Liver (tissue), 9 donors: Measurements from ENCODE around the gene CIDEB. TPM values are rescaled to one million over a fixed set of nuclear protein-coding genes. Genes with fewer than 3 reads are reported as not detected.

Experiments used
- DNase-seq: peaks from one replicate; pipeline ENCODE4 v3.0.0-alpha.2; 2017; ENCODE audit warnings: low spot score
- H3K27ac ChIP-seq, 2 donors: one replicate each; pipeline ENCODE4 v1.7.0; 2013; ENCODE audit warnings: inconsistent platforms in 2 of 2, low read length in 2 of 2, control low read depth in 1 of 2, low read depth in 1 of 2, mild to moderate bottlenecking in 1 of 2
- H3K27me3 ChIP-seq, 4 donors: one replicate each; pipeline versions ENCODE4 v1.6.1 to v1.7.0; 2013; ENCODE audit warnings: low read length in 3 of 4, inconsistent platforms in 1 of 4, mild to moderate bottlenecking in 1 of 4, moderate library complexity in 1 of 4; ENCODE audit not compliant: control insufficient read depth in 4 of 4, insufficient read depth in 4 of 4
- H3K36me3 ChIP-seq, 4 donors: one replicate each; pipeline versions ENCODE4 v1.6.1 to v1.7.0; 2013; ENCODE audit warnings: low read length in 3 of 4, mild to moderate bottlenecking in 3 of 4, low read depth in 1 of 4, moderate library complexity in 1 of 4; ENCODE audit not compliant: control insufficient read depth in 4 of 4, insufficient read depth in 3 of 4
- H3K4me1 ChIP-seq, 4 donors: one replicate each; pipeline versions ENCODE4 v1.6.1 to v1.7.0; 2013; ENCODE audit warnings: low read length in 3 of 4, mild to moderate bottlenecking in 3 of 4, moderate library complexity in 1 of 4; ENCODE audit not compliant: control insufficient read depth in 4 of 4, insufficient read depth in 4 of 4
- H3K4me3 ChIP-seq, 3 donors: one replicate each; pipeline versions ENCODE4 v1.6.1 to v1.7.0; 2013; ENCODE audit warnings: low read length in 3 of 3, control low read depth in 1 of 3, low read depth in 1 of 3, mild to moderate bottlenecking in 1 of 3
- H3K9ac ChIP-seq, 2 donors: one replicate each; pipeline ENCODE4 v1.7.0; 2013; ENCODE audit warnings: low read length in 2 of 2, mild to moderate bottlenecking in 2 of 2, moderate library complexity in 2 of 2, control low read depth in 1 of 2, low read depth in 1 of 2
- H3K9me3 ChIP-seq, 4 donors: one replicate each; pipeline versions ENCODE4 v1.6.1 to v1.7.0; 2013; ENCODE audit warnings: low read length in 3 of 4; ENCODE audit not compliant: control insufficient read depth in 4 of 4
- EGR1 ChIP-seq, 2 donors: IDR thresholded peaks; 2 replicates each; pipeline ENCODE4 v1.6.1; 2016 to 2018; ENCODE audit warnings: antibody characterized with exemption in 2 of 2, low read depth in 2 of 2
- FOXA1 ChIP-seq: IDR thresholded peaks from 2 replicates; pipeline ENCODE4 v1.6.1; 2016; ENCODE audit warnings: antibody characterized with exemption
- FOXA2 ChIP-seq: IDR thresholded peaks from 2 replicates; pipeline ENCODE4 v1.6.1; 2016; ENCODE audit warnings: antibody characterized with exemption
- GABPA ChIP-seq, 2 donors: IDR thresholded peaks in 1 of 2; conservative IDR thresholded peaks in 1 of 2; 2 replicates each; pipeline ENCODE4 v1.6.1; 2016; ENCODE audit warnings: antibody characterized with exemption in 2 of 2, mild to moderate bottlenecking in 1 of 2, moderate library complexity in 1 of 2
- HNF4A ChIP-seq, 2 donors: conservative IDR thresholded peaks; 2 replicates each; pipeline ENCODE4 v1.6.1; 2016; ENCODE audit warnings: antibody characterized with exemption in 2 of 2, mild to moderate bottlenecking in 2 of 2
- HNF4G ChIP-seq: IDR thresholded peaks from 2 replicates; pipeline ENCODE4 v1.6.1; 2016; ENCODE audit warnings: antibody characterized with exemption
- NR2F2 ChIP-seq: IDR thresholded peaks from 2 replicates; pipeline ENCODE4 v1.6.1; 2016; ENCODE audit warnings: antibody characterized with exemption
- RAD21 ChIP-seq, 2 donors: IDR thresholded peaks; 2 replicates each; pipeline ENCODE4 v1.6.1; 2016; ENCODE audit warnings: antibody characterized with exemption in 2 of 2, mild to moderate bottlenecking in 2 of 2
- SP1 ChIP-seq: IDR thresholded peaks from 2 replicates; pipeline ENCODE4 v1.6.1; 2018; ENCODE audit warnings: antibody characterized with exemption, mild to moderate bottlenecking
- YY1 ChIP-seq: IDR thresholded peaks from 2 replicates; pipeline ENCODE4 v1.6.1; 2016; ENCODE audit warnings: antibody characterized with exemption, mild to moderate bottlenecking
- WGBS: extraction: QIAGEN DNeasy Blood & Tissue Kit; methylation state at CpG from one replicate; pipeline ENCODE4 v1.1.7; 2013; 5-methylcytosine and 5-hydroxymethylcytosine counted together
- polyA plus RNA-seq, 2 donors: library from polyadenylated mRNA; stranded (reverse) in 1 of 2; unstranded in 1 of 2; fragments of 200-250 nt in 1 of 2; fragments of >200 nt in 1 of 2; fragmentation: Nextera tagmentation in 1 of 2; extraction: Ambion mirVana in 1 of 2; gene quantifications; one replicate each; pipeline versions ENCODE4 v1.2.1 to v1.2.3, GENCODE V29; 2013 to 2015
- total RNA-seq, 2 donors: library from RNA; depleted of rRNA; stranded (reverse); fragments of >200 nt; gene quantifications; one replicate each; pipeline ENCODE4 v1.2.3, GENCODE V29; 2014
- TF ChIP-seq, protein P1 (sequence below): fragments of 150-350 bp; IDR thresholded peaks from 2 replicates; pipeline ENCODE4 v1.5.1; 2017; ENCODE audit warnings: improper control_type of control experiment, low read depth, low read length; ENCODE audit not compliant: missing input control
- TF ChIP-seq, protein P2 (sequence below): IDR thresholded peaks from 2 replicates; pipeline ENCODE4 v1.6.1; 2016; ENCODE audit warnings: antibody characterized with exemption, mild to moderate bottlenecking
- TF ChIP-seq, protein P3 (sequence below): IDR thresholded peaks from 2 replicates; pipeline ENCODE4 v1.6.1; 2016; ENCODE audit warnings: antibody characterized with exemption
- TF ChIP-seq, protein P4 (sequence below): IDR thresholded peaks from 2 replicates; pipeline ENCODE4 v1.6.1; 2016; ENCODE audit warnings: antibody characterized with exemption
- TF ChIP-seq, protein P5 (sequence below): IDR thresholded peaks from 2 replicates; pipeline ENCODE4 v1.6.1; 2016; ENCODE audit warnings: antibody characterized with exemption
- donor health status: healthy.
- donor health status: healthy.
- donor health status: healthy.
- donor health status: healthy.
- donor health status: healthy.

CIDEB gene
- total and polyA plus RNA-seq, 4 donors: 32.1 to 312 (median 159) TPM

DNA sequence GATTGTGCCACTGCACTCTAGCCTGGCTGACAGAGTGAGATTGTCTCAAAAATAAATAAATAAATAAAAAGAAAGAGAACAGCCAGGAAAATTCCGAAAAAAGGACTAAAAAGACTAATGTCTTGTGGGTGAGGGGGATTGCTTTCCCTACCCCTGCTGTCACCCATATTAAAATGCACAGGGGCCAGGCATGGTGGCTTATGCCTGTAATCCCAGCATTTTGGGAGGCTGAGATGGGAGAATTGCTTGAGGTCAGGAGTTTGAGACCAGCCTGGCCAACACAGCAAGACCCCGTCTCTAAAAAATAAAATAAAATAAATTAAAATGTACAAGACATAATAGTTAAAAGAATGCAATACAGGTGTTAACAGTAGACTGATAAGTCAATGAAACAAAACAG is 14.3 kb downstream of the CIDEB start:
- WGBS: 88% methylated on average over 2 of the region's 2 CpGs
- no peak for TF ChIP-seq SP1
- TF ChIP-seq RAD21 (IDR thresholded peaks at IDR 0.05): no peak

DNA sequence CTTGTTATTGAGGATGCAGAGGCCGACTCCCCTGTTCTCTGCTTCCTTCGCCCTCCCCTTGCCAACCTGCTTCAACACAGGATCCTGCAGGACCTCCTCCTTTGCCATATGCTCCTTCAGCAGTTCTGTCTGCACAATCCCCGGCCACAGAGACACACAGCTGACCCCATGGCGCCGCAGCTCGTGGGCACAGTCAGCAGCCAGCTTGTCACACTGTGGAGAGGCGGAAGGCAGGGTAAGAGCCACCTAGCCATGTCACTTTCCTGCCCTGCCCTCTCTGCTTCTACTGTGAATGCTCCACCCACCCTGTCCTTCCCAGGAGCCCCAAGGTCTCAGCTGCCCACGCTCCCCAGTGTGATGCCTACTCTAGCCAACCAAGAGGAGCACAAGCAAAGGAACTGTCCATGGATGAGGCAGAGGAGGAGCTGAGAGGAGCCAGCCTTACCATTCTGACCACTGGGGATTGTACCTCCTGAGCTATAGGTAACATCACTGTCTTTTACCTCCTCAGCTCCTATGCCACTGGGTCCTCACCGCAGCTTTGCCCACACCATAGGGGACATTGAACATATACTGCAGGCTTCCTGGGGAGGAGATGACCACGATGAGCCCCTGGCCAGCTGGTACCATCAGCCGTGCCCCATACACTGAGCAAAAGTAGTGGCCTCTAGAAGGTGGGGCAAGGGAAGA is 15.5 kb downstream of the CIDEB start:
- H3K9ac ChIP-seq: no peak overlapping the region
- no peak overlapping the region for H3K27ac ChIP-seq
- TF ChIP-seq YY1 (no peak), HNF4G (no peak), SP1 (no peak), HNF4A (conservative IDR thresholded peaks at IDR 0.05) (no peak), EGR1 (IDR thresholded peaks at IDR 0.05; ENCODE audit: low read depth in 2 of 2) (no peak), FOXA2 (no peak), NR2F2 (no peak), GABPA (IDR thresholded peaks at IDR 0.05 in 1 of 2, conservative IDR thresholded peaks at IDR 0.05 in 1 of 2) (no peak), FOXA1 (no peak), RAD21 (IDR thresholded peaks at IDR 0.05) (no peak)
- TF ChIP-seq, protein P1, sequence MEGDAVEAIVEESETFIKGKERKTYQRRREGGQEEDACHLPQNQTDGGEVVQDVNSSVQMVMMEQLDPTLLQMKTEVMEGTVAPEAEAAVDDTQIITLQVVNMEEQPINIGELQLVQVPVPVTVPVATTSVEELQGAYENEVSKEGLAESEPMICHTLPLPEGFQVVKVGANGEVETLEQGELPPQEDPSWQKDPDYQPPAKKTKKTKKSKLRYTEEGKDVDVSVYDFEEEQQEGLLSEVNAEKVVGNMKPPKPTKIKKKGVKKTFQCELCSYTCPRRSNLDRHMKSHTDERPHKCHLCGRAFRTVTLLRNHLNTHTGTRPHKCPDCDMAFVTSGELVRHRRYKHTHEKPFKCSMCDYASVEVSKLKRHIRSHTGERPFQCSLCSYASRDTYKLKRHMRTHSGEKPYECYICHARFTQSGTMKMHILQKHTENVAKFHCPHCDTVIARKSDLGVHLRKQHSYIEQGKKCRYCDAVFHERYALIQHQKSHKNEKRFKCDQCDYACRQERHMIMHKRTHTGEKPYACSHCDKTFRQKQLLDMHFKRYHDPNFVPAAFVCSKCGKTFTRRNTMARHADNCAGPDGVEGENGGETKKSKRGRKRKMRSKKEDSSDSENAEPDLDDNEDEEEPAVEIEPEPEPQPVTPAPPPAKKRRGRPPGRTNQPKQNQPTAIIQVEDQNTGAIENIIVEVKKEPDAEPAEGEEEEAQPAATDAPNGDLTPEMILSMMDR: no peak
- TF ChIP-seq, protein P2, sequence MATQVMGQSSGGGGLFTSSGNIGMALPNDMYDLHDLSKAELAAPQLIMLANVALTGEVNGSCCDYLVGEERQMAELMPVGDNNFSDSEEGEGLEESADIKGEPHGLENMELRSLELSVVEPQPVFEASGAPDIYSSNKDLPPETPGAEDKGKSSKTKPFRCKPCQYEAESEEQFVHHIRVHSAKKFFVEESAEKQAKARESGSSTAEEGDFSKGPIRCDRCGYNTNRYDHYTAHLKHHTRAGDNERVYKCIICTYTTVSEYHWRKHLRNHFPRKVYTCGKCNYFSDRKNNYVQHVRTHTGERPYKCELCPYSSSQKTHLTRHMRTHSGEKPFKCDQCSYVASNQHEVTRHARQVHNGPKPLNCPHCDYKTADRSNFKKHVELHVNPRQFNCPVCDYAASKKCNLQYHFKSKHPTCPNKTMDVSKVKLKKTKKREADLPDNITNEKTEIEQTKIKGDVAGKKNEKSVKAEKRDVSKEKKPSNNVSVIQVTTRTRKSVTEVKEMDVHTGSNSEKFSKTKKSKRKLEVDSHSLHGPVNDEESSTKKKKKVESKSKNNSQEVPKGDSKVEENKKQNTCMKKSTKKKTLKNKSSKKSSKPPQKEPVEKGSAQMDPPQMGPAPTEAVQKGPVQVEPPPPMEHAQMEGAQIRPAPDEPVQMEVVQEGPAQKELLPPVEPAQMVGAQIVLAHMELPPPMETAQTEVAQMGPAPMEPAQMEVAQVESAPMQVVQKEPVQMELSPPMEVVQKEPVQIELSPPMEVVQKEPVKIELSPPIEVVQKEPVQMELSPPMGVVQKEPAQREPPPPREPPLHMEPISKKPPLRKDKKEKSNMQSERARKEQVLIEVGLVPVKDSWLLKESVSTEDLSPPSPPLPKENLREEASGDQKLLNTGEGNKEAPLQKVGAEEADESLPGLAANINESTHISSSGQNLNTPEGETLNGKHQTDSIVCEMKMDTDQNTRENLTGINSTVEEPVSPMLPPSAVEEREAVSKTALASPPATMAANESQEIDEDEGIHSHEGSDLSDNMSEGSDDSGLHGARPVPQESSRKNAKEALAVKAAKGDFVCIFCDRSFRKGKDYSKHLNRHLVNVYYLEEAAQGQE: no peak
- TF ChIP-seq, protein P3, sequence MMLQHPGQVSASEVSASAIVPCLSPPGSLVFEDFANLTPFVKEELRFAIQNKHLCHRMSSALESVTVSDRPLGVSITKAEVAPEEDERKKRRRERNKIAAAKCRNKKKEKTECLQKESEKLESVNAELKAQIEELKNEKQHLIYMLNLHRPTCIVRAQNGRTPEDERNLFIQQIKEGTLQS: no peak
- TF ChIP-seq, protein P4, sequence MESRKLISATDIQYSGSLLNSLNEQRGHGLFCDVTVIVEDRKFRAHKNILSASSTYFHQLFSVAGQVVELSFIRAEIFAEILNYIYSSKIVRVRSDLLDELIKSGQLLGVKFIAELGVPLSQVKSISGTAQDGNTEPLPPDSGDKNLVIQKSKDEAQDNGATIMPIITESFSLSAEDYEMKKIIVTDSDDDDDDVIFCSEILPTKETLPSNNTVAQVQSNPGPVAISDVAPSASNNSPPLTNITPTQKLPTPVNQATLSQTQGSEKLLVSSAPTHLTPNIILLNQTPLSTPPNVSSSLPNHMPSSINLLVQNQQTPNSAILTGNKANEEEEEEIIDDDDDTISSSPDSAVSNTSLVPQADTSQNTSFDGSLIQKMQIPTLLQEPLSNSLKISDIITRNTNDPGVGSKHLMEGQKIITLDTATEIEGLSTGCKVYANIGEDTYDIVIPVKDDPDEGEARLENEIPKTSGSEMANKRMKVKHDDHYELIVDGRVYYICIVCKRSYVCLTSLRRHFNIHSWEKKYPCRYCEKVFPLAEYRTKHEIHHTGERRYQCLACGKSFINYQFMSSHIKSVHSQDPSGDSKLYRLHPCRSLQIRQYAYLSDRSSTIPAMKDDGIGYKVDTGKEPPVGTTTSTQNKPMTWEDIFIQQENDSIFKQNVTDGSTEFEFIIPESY: no peak
- TF ChIP-seq, protein P5, sequence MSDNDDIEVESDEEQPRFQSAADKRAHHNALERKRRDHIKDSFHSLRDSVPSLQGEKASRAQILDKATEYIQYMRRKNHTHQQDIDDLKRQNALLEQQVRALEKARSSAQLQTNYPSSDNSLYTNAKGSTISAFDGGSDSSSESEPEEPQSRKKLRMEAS: no peak
- no peaks in the 10 kb centered on the region for H3K27me3 ChIP-seq
- DNase-seq: no peak
- WGBS: 85% methylated on average over 11 of the region's 11 CpGs
- no peaks in the 10 kb centered on the region for H3K9me3 ChIP-seq
- no peak overlapping the region for H3K4me3 ChIP-seq
- H3K36me3 ChIP-seq: peaks cover 5 to 39% (median 25%) of the 10 kb centered on the region in 4 donors
- H3K4me1 ChIP-seq: peaks cover 2 to 48% (median 47%) of the 10 kb centered on the region in 4 donors

More for the DNA sequence above, 14.3 kb downstream of the CIDEB start:
- Histone ChIP-seq H3K36me3 (peaks cover 5 to 39% (median 25%) of the 10 kb centered on the region in 4 donors), H3K9ac (no peak overlapping the region), H3K9me3 (no peaks in the 10 kb centered on the region), H3K4me1 (peaks cover 2 to 60% (median 56%) of the 10 kb centered on the region in 4 donors), H3K27me3 (no peaks in the 10 kb centered on the region), H3K4me3 (no peak overlapping the region), H3K27ac (no peak overlapping the region)
- no peak for DNase-seq
